GM23248 (cell line): ENCODE data around the gene SLC8A1. TPM values are rescaled to one million over a fixed set of nuclear protein-coding genes. Genes with fewer than 3 reads are reported as not detected.

Source experiments
- DNase-seq: peaks from one replicate; pipeline ENCODE4 v3.0.0-alpha.2; 2015
- H2AFZ ChIP-seq: fragments of 200-600 bp; sonication (generic); 2 replicates; pipeline ENCODE4 v1.6.1; 2016; ENCODE audit warnings: antibody characterized with exemption
- H3F3A ChIP-seq: fragments of 200-600 bp; sonication (generic); 2 replicates; pipeline ENCODE4 v1.6.1; 2016; ENCODE audit warnings: mild to moderate bottlenecking, antibody characterized with exemption, mixed run types; ENCODE audit not compliant: insufficient read depth
- H3K27ac ChIP-seq: fragments of 200-600 bp; sonication (generic); 2 replicates; pipeline ENCODE4 v1.5.1; 2016; ENCODE audit warnings: mild to moderate bottlenecking
- H3K27me3 ChIP-seq: fragments of 200-600 bp; sonication (generic); replicated peaks from 2 replicates; pipeline ENCODE4 v1.6.1; 2016; ENCODE audit warnings: mild to moderate bottlenecking; ENCODE audit not compliant: insufficient read depth
- H3K36me3 ChIP-seq: fragments of 200-600 bp; sonication (generic); 2 replicates; pipeline ENCODE4 v1.6.1; 2016; ENCODE audit warnings: low read depth, mild to moderate bottlenecking
- H3K4me1 ChIP-seq: fragments of 200-600 bp; sonication (generic); 2 replicates; pipeline ENCODE4 v1.6.1; 2016; ENCODE audit warnings: mild to moderate bottlenecking; ENCODE audit not compliant: insufficient read depth
- H3K4me2 ChIP-seq: fragments of 200-600 bp; sonication (generic); one replicate; pipeline ENCODE4 v1.6.1; 2016; ENCODE audit warnings: mild to moderate bottlenecking; ENCODE audit not compliant: unreplicated experiment
- H3K4me3 ChIP-seq: fragments of 200-600 bp; sonication (generic); 2 replicates; pipeline ENCODE4 v1.5.1; 2016; ENCODE audit warnings: mild to moderate bottlenecking
- H3K79me2 ChIP-seq: fragments of 200-600 bp; sonication (generic); 2 replicates; pipeline ENCODE4 v1.6.1; 2016; ENCODE audit warnings: mild to moderate bottlenecking; ENCODE audit not compliant: insufficient read depth
- H3K9ac ChIP-seq: fragments of 200-600 bp; sonication (generic); 2 replicates; pipeline ENCODE4 v1.6.1; 2016; ENCODE audit warnings: mild to moderate bottlenecking
- H3K9me2 ChIP-seq: fragments of 200-600 bp; sonication (generic); 2 replicates; pipeline ENCODE4 v1.6.1; 2016; ENCODE audit warnings: mixed run types, mild to moderate bottlenecking, moderate library complexity; ENCODE audit not compliant: insufficient read depth
- H3K9me3 ChIP-seq: fragments of 200-600 bp; sonication (generic); one replicate; pipeline ENCODE4 v1.6.1; 2017; ENCODE audit warnings: low read depth
- H4K20me1 ChIP-seq: fragments of 200-600 bp; sonication (generic); 2 replicates; pipeline ENCODE4 v1.6.0; 2016; ENCODE audit not compliant: insufficient read depth
- EZH2 ChIP-seq: fragments of 200-600 bp; sonication (generic); IDR thresholded peaks from 2 replicates; pipeline ENCODE4 v1.6.1; 2018; ENCODE audit warnings: antibody characterized with exemption, mild to moderate bottlenecking; ENCODE audit not compliant: insufficient read depth, poor library complexity, severe bottlenecking
- EZH2phosphoT487 ChIP-seq: fragments of 200-600 bp; sonication (generic); IDR thresholded peaks from 2 replicates; pipeline ENCODE4 v1.6.1; 2018; ENCODE audit warnings: antibody characterized with exemption, moderate library complexity, mild to moderate bottlenecking, low read depth; ENCODE audit not compliant: insufficient read depth
- WGBS, 2 experiments: methylation state at CpG; one replicate each; pipeline ENCODE4 v1.1.6; 2015 to 2017; ENCODE audit warnings: low lambda C conversion rate in 2 of 2, low coverage in 1 of 2; ENCODE audit errors: missing lambda C conversion rate in 2 of 2; 5-methylcytosine and 5-hydroxymethylcytosine counted together
- in situ Hi-C: fragments of 300-500 bp; cut with MboI; formaldehyde crosslinking; loops from 2 replicates; pipeline ENCODE4 v1.15.0; 2020
- polyA plus RNA-seq: library from polyadenylated mRNA; unstranded; fragments of >200 nt; fragmentation: Nextera tagmentation; extraction: Ambion mirVana; gene quantifications from 2 replicates; pipeline ENCODE4 v1.2.1, GENCODE V29; 2016
- total RNA-seq: library from RNA; depleted of rRNA; stranded (reverse); fragments of >200 nt; shearing (Covaris generic); gene quantifications from 2 replicates; pipeline ENCODE4 v1.2.3, GENCODE V29; 2014

SLC8A1 gene
- total and polyA plus RNA-seq, 2 experiments from 2014 or later, result 13.8 to 83.4 TPM

DNA sequence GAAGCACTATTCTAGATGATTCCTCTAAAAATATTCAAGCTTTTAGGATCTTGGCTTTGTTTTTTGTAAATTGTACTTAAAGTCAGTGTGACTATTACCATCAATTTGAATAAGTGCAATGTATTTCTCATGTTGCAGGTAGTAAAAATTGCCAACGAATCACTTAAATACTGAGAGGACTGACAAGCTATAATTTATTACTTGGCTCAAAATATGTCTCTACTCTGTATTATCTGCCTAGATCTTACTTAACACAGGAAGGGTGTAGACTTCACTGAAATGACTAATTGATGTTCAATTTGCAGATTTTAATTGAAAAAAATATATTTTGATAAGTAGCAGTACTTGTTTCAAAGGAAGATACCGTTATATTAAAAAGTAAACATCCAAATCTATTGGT, 202.3 kb downstream of the SLC8A1 start:
- Histone ChIP-seq H3K36me3 (no peaks in the 10 kb centered on the region), H3K4me3 (no peak overlapping the region), H3K27me3 (no peaks in the 10 kb centered on the region), H3K9me2 (no peaks in the 10 kb centered on the region), H3K4me1 (peaks cover 6% of the 10 kb centered on the region), H4K20me1 (no peaks in the 10 kb centered on the region), H3K9ac (no peak overlapping the region), H3K27ac (no peak overlapping the region), H3K9me3 (no peaks in the 10 kb centered on the region), H3K79me2 (no peaks in the 10 kb centered on the region), H2AFZ (no peak overlapping the region), H3F3A (no peaks in the 10 kb centered on the region), H3K4me2 (no peak overlapping the region)
- in situ Hi-C loops, result no loop called here
- TF ChIP-seq EZH2phosphoT487, result no peak
- no peak for TF ChIP-seq EZH2
- 65 to 68% methylated on average over 2 of the region's 2 CpGs for WGBS, 2 experiments
- no peak for DNase-seq

DNA sequence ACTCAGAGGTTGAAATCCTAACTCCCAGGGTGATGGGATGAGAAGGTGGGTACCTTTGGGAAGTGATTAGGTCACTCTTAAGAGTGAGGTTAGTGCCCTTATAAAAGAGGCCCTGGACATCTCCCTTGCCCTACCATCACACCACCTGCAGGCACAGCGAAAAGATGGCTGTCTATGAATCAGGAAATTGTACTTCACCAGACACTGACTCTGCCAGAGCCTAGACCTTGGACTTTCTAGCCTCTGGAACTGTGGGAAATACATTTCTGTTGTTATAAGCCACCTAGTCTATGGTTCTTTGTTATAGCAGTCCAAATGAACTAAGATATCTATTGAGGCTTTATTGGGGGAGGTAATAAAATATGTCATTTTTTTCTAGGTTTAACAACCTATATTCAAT, 203.6 kb downstream of the SLC8A1 start:
- 95 to 100% methylated on average over 1 of the region's 1 CpG for WGBS, 2 experiments

DNA sequence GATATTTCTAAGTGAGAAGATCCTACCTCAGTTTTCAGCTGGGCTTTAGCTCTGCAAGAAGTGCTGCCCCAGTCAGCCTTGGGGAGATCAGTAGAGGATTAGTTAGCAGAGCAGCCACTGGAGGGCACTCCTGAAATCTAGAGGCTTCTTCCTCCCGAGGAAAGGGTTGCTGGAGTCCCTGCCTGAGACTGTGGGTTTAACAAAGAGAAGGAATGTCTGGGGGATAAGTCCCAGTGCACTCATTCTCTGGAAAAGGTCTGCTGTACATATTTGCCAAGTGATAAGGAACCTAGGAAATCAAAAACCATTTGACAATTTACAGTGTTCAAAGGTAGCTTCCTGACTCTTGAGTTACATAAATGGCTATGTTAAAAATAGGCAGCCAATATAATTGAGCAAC, 207.2 kb downstream of the SLC8A1 start:
- Histone ChIP-seq H3K27ac (no peak overlapping the region), H3K4me1 (peaks cover 31% of the 10 kb centered on the region), H3K9me3 (no peaks in the 10 kb centered on the region), H3K9me2 (no peaks in the 10 kb centered on the region), H3K79me2 (peaks cover 9% of the 10 kb centered on the region; the same call in 1 of the 2 replicates), H3K9ac (no peak overlapping the region), H3F3A (peaks cover 24% of the 10 kb centered on the region), H2AFZ (peak overlapping the region; percentile 35; the same call in 1 of the 2 replicates), H4K20me1 (no peaks in the 10 kb centered on the region), H3K4me2 (no peak overlapping the region), H3K27me3 (no peaks in the 10 kb centered on the region), H3K36me3 (no peaks in the 10 kb centered on the region), H3K4me3 (no peak overlapping the region)
- DNase-seq, result peak; percentile 77
- no peak for TF ChIP-seq EZH2
- TF ChIP-seq EZH2phosphoT487, result no peak
- 42 to 44% methylated on average over 1 of the region's 1 CpG for WGBS, 2 experiments
- in situ Hi-C loops, result no loop called here

More for the DNA sequence above, 203.6 kb downstream of the SLC8A1 start:
- no peaks in the 10 kb centered on the region for H3K27me3 ChIP-seq
- no peaks in the 10 kb centered on the region for H3K9me2 ChIP-seq
- H3K27ac ChIP-seq, result no peak overlapping the region
- H3K79me2 ChIP-seq, result no peaks in the 10 kb centered on the region
- no peaks in the 10 kb centered on the region for H4K20me1 ChIP-seq
- no peak overlapping the region for H3K4me2 ChIP-seq
- peaks cover 17% of the 10 kb centered on the region for H3K4me1 ChIP-seq
- in situ Hi-C loops, result no loop called here
- H3K9ac ChIP-seq, result no peak overlapping the region
- no peak overlapping the region for H2AFZ ChIP-seq
- H3K9me3 ChIP-seq, result no peaks in the 10 kb centered on the region
- no peak for TF ChIP-seq EZH2
- TF ChIP-seq EZH2phosphoT487, result no peak
- DNase-seq, result no peak
- 0 out of 2 replicates have a peak, but pooled peaks cover 8% of the 10 kb centered on the region for H3F3A ChIP-seq
- no peak overlapping the region for H3K4me3 ChIP-seq
- H3K36me3 ChIP-seq, result no peaks in the 10 kb centered on the region

DNA sequence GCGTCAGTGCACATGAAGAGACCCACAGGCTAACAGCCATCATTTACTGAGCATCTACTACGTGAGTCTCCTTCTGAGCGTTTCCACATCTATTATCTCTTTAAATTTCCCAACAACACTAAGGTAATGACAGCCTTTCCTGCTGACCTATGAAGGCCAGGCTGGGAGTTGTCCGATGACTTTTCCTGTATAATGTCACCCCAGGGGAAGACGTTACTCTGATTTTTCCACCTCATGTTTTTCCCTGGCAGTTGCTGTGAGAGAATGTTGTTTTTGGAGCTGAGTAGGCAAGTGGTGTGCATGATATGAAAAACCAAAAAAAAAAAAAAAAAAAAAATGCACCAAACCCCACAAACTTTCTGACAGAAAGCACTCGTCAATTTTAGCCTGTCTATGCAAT, 207.6 kb downstream of the SLC8A1 start:
- no peaks in the 10 kb centered on the region for H3K9me2 ChIP-seq
- in situ Hi-C loops, result no loop called here
- peak; percentile 17 for DNase-seq
- WGBS, 2 experiments, result 85 to 87% methylated on average over 6 of the region's 6 CpGs
- peak overlapping the region; percentile 55 for H3K27ac ChIP-seq
- H3K4me2 ChIP-seq, result peak overlapping the region; percentile 29
- H3K79me2 ChIP-seq, result peaks cover 9% of the 10 kb centered on the region; the same call in 1 of the 2 replicates
- no peak overlapping the region for H2AFZ ChIP-seq
- H3K4me1 ChIP-seq, result peaks cover 35% of the 10 kb centered on the region
- TF ChIP-seq EZH2 (no peak), EZH2phosphoT487 (no peak)
- H3K9me3 ChIP-seq, result no peaks in the 10 kb centered on the region
- H3K4me3 ChIP-seq, result no peak overlapping the region
- peaks cover 28% of the 10 kb centered on the region for H3F3A ChIP-seq
- no peaks in the 10 kb centered on the region for H3K27me3 ChIP-seq
- no peaks in the 10 kb centered on the region for H4K20me1 ChIP-seq
- H3K36me3 ChIP-seq, result no peaks in the 10 kb centered on the region
- H3K9ac ChIP-seq, result no peak overlapping the region
